HG03354 (cell line): ENCODE measurements around the gene SFPQ.
"Not testable (repeated sequence)": the region's sequence is repeated elsewhere in the genome, so short reads cannot be mapped to it uniquely, and the experiment has no call there.

ENCODE experiments used
- ATAC-seq: cut with Tn5 transposase; IDR thresholded peaks from one replicate; pipeline ENCODE4 v1.9.1; 2021; ENCODE audit warnings: mild to moderate bottlenecking; ENCODE audit not compliant: unreplicated experiment, poor library complexity, severe bottlenecking

The SFPQ gene, protein sequence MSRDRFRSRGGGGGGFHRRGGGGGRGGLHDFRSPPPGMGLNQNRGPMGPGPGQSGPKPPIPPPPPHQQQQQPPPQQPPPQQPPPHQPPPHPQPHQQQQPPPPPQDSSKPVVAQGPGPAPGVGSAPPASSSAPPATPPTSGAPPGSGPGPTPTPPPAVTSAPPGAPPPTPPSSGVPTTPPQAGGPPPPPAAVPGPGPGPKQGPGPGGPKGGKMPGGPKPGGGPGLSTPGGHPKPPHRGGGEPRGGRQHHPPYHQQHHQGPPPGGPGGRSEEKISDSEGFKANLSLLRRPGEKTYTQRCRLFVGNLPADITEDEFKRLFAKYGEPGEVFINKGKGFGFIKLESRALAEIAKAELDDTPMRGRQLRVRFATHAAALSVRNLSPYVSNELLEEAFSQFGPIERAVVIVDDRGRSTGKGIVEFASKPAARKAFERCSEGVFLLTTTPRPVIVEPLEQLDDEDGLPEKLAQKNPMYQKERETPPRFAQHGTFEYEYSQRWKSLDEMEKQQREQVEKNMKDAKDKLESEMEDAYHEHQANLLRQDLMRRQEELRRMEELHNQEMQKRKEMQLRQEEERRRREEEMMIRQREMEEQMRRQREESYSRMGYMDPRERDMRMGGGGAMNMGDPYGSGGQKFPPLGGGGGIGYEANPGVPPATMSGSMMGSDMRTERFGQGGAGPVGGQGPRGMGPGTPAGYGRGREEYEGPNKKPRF

DNA sequence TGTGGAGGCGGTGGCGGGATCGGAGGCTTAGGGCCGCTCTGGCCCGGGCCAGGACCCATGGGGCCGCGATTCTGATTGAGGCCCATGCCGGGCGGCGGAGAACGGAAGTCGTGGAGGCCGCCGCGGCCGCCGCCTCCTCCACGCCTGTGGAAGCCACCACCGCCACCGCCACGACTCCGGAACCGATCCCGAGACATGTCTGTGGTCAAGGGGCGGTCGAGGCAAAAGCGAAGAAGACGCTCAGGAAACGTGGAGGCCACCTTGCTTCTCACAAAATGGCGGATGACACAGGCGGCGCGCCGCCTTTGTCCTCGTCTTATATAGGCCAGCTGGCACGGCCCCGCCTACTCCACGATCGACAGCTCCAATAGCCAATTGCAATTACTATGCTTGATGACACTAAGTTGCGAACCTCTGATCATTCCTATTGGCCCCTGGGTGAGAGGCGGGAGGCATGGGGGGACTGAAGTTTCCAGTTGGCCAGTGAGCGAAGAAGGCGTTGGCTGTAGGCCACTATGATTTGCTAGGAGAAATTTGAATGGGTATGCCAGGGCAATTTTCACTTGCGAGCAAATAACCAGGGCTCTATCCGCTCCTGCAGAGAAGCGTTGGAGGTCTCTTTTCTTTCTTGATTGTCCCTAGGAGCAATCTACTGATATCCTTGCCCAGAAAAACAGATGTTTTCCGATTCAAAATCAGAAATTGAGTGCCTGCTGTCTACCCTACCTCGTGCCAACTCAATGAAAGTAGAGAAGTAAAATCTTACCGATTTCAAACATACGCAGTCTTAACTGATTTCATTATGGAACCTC, at the start of gene SFPQ:
Gene SFPQ (minus strand): TSS at position 293 of the 812 bp plus-strand sequence. CDS start 96 bp downstream, at position 197.
- ATAC-seq: peak; percentile 89

GRCh38 chr1:35236772-35237171, 43.8 kb upstream of the SFPQ start:
- ATAC-seq: not testable (repeated sequence)

DNA sequence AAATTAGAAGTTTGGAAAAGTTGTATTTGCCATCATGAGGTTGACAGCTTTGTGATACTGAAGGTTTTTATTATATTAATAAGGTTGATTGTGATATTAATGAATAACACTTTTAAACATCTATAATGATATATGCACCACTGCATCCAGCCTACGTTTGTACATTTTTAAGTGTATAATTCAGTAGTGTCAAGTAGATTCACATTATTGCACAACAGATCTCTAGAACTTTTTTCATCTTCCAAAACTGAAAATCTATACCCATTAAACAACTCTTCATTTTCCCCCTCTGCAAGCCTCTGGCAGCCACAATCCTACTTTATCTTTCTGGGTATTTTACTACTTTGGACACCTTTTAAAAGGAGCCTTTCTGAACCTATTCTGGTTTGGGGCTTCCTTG, 38.3 kb upstream of the SFPQ start:
- no peak for ATAC-seq

DNA sequence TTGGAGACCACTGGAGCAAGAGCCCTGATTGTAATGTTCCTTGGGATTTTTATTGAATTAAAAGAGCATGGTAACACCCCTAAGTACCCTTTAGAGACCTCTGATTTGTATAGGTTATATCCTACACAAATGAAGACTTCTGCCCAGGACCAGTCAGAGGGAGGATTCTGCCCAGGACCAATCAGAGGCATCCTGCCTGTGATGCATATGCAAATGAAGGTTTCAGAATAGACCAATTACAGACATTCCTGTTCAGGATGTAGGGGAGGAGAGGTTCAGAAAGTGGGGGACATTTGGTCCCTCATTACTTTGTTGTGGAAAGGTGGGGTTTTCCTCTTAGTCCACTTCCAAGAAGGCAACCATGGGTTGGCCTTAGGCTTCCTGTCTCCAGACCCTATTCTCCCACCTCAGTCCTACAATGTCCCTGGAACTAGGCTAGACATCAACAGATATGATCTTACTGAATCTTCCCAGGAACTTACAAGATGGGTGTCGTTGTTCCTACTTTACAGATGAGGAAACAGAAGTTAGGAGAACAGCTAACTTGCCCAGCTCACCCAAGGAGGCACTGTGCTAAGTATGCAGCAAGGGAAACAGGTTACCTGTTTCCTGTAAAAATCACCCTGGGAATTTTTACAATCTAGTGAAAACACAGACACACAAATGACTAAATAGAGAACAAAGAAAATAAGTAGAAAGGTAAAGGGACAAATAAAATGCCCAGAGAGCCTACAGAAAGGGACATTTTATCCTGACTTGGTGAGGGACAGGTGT, 36.8 kb upstream of the SFPQ start:
- no peak for ATAC-seq

DNA sequence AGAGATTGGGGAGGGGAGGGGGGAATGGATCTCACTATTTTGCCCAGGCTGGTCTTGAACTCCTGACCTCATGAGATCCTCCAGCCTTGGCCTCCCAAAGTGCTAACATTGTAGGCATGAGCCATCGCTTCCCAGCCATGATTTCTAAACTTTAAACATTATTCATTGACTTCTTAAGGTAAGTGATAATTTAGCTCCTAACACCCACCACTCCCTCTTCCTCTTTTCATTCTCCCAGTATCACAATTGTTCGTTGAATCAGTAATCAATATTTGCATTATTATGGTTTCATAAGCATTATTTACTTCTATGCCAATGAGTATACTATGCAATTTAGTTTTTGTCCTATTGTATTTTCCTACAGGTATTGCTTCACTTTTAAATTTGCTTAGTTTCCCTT, 33.6 kb upstream of the SFPQ start:
- ATAC-seq: no peak

GRCh38 chr1:35223084-35223630, 30.2 kb upstream of the SFPQ start:
- ATAC-seq: no peak

GRCh38 chr1:35222322-35223083, 29.6 kb upstream of the SFPQ start:
- ATAC-seq: no peak

DNA sequence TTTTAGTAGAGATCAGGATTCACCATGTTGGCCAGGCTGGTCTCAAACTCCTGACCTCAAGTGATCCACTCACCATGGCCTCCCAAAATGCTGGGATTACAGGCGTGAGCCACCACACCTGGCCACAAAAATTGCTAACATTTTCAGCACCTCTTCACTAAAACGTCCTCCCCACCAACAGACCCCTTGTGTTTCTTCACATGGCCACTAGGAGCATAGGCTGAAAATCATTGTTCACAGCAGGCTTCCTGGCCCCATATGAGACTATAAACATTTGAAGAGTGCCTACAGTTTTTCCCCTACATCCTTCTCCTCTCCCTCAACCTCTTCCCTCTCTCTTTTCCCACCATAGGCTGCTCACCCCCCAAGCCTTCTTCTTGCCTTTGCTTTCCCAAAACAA, 28.0 kb upstream of the SFPQ start:
- ATAC-seq: no peak

GRCh38 chr1:35215346-35215745, 22.4 kb upstream of the SFPQ start:
- ATAC-seq: no peak

- ATAC-seq: no peak
Measured at GRCh38 chr1:35211120-35211414, 18.1 kb upstream of the SFPQ start.

DNA sequence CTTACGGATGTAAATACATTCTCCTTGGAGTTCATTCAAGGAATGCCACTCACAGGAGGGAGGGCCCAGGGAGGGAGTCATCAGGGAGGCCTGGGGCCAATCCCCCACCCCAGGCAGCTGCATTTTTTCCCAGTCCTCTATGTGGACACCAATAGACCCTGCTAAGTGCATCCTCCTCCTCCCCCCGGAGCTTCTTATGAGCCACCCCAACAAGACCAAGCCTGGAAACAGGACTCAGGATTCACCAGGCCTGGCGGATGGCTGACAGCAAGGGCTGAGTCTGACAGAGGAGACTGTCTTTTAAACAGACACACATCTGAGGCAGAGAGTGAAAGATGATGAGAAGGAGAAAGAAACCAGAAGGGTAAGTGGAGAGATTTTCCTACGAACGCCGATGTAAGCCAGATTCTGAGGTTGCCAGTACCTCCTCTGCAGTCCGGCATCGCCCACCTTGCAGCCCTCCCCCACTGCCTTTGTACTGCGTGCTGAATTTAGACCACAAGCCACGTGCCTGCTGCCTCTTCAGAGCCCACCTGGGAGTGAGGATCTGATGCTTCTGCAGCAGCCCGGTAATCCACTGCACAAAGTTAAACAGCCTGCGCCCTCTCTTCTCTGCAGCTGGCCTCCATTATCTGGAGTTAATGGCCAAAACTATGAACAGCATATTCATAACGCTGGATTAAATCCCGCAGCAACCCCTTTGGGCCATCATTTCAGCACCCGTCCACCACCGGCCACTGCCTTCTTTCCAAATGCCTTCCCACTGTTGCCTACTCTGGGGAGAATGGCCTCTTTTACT, 17.6 kb upstream of the SFPQ start:
- ATAC-seq: no peak

- ATAC-seq: no peak
Measured at GRCh38 chr1:35203295-35203694, 10.3 kb upstream of the SFPQ start.

DNA sequence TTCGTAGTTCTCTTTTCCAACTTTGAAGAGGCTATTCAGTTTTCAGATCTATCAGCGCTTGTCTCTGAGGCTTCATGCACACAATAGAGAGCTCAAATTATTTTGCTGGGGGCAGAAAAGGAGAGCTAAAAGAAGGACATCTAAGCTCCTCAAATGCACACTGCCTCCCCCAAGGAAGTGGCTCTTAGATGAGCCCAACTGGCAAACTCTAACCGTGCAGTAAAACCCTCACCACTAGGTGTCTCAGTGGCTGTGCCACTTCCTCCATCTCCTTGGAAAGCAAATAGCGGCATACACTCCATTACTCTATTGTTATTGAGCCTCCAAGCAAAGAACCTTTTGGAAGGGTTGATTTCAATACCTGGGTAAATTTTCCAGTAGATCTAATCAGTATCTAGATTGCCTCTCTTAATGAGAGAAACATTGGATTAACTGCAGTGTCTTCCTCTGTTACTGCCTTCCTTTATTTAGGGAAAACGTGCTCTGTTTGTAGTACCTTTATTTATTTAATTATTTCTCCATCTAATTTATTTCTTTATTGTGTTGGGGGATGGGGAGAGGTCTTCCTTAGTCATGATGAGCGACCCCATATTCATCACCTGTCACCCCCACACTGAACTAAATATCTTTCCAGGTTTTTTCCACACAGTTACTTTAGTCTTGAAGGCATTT, 9.2 kb upstream of the SFPQ start:
- peak; percentile 83 for ATAC-seq

DNA sequence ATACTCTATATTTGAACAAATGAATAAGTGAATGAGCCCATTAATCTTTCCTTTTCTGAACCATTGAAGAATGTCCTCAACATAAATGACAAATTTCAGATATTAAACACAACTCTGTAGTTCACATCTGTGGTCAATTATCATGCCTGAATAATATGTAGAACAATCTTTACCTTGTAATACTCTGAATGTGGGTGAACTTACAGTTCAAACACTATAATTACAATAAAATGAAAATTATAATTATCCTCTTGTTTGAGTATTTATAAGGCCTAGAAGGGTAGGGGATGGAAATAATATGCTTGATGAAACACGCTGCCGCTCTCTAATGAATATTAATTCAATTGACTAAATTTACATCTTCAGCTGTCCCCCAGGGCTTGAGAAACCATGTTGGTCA, 8.7 kb upstream of the SFPQ start:
- ATAC-seq: no peak

DNA sequence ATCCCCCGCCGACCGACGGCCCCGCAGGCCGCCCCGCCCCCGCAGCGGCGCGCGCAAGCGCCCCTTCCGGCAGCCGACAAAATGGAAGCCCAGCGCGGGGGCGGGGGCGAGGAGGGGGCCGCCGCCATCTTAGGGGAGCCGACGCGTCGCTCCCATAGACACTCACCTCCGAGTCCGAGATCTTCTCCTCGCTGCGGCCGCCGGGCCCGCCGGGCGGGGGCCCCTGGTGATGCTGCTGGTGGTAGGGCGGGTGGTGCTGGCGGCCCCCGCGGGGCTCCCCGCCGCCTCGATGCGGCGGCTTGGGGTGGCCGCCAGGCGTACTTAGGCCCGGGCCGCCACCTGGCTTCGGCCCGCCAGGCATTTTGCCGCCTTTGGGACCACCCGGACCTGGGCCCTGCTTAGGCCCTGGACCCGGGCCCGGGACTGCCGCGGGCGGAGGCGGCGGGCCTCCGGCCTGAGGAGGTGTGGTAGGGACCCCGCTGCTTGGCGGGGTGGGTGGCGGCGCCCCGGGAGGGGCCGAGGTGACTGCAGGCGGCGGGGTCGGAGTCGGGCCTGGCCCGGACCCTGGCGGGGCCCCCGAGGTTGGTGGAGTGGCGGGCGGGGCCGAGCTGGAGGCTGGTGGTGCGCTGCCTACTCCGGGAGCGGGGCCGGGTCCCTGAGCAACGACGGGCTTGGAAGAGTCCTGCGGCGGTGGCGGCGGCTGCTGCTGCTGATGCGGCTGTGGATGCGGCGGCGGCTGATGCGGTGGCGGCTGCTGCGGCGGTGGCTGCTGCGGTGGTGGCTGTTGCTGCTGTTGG, 691 bp downstream of the SFPQ start:
- ATAC-seq: peak; percentile 50

DNA sequence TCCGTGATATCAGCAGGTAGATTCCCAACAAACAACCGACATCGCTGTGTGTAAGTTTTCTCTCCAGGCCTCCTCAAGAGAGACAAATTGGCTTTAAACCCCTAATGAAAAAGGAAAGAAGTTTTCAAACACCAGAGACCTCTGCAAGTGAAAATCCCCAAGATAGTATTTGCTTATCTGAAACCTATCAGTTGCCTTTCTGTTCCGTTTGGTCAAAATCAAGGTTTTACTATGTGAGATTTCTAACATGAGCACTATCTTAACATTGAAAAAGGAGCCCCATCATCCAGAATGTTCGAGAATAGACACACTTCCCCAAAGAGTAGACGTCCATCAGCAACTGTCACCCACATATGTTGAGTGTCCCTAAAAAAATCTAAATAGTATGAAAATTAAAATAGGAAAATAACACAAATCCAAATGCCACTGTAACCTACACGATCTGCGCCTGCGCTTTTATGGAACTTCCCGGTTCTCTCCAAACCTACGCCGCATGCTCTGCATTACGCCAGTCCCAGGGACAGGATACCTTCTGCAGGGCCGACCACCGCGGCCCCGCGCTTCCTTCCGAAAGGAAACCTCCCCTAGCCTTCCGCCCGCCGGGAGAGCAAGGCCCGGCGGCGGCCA, 1.4 kb downstream of the SFPQ start:
- no peak for ATAC-seq
